HK-2 (cell line): Measurements from ENCODE around the gene CARD16.
"Not testable (repeated sequence)": the region's sequence is repeated elsewhere in the genome, so short reads cannot be mapped to it uniquely, and the experiment has no call there.

Experiments used
- DNase-seq: peaks from one replicate; pipeline ENCODE4 v3.0.0-alpha.2; 2018; ENCODE audit not compliant: unreplicated experiment

The CARD16 gene

DNA sequence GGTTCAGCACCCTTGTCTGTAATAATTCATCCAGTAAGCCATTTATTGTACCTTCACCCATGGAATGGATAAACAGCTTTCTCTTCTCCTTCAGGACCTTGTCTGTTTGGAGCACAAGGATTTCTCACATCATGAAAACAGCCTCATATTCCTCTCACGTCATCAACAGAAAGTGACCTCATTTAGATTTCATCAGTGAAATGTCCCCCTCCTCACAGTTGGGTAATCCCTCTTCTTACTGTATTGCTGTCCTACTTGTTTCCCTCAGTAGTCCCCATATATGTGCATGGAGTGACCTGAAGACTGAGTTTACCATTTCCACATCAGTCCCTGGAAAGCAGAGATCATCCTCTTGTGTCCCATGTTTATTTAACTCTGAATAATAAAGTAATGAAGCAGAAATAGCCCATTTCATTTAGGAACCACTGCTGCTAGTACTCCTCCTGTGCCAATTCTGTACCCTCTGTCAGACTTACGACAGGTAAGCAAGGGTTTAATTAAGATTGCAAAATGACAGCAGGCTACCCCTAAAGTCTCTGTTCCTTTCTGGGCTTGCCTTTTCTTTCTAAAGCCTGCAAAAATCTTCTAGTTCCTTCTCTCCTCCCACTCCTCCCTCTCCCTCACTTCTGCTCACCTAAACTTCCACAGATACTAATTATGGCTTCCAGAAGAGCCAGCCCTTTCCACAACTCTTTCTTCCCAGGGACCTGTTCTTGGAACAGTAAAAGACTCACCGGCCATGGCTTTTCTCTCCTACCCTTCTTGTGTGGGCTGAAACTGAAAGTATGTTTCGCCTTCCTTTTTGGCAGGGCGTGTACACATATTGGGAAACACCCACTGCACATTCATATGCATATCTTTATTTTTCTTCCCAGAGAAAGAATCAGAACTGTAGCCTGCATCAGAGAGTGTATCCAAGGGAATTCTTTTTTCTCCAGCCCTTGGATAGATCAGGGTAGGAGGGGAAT, at the start of gene CARD16:
Gene CARD16 (minus strand): TSS at position 779 of the 968 bp plus-strand sequence. CDS start 38 bp downstream, at position 741.
- DNase-seq, result not testable (repeated sequence)

DNA sequence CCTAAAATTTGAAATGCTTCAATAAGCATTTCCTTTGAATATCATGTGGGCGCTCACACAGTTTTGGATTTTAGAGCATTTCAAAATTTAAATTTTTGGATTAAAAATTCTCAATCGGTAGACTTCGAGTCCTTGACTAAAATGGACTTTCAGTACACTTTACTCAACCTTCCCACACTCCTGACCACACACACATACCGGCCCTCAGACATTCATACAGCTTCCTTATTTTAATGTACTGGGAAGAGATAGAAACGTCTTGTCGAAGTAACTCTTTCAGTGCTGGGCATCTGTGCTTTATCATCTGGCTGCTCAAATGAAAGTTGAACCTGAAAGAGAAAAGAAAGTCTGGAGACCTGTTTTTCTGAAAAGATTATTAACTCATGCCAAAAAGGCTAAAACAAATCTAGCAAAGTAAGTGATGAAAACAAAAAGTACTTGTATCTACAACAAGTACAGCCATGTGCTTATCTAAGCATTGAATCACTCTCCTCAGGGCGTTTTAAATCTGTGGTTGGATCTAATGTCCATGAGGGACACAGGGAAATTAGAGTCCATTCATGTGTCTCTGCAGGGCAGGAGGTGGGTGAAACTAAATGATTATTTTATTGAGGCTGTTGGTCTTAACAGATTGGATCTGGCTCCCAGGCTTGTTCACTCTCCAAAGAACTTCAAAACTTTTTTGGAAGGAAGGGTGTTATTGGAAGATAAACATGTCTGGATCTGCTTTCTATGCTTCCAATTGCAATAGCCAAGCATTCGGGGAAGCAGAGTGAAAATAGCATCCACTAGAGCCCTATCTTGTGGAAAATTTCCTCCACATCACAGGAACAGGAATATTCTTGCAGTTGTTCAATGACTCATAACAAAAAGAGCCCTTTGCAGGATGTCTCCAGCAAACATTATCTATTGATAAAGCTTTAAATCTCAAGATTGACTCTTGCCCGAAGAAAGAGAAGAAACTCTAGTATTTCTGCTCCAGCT, 47.4 kb upstream of the CARD16 start:
- DNase-seq, result no peak

DNA sequence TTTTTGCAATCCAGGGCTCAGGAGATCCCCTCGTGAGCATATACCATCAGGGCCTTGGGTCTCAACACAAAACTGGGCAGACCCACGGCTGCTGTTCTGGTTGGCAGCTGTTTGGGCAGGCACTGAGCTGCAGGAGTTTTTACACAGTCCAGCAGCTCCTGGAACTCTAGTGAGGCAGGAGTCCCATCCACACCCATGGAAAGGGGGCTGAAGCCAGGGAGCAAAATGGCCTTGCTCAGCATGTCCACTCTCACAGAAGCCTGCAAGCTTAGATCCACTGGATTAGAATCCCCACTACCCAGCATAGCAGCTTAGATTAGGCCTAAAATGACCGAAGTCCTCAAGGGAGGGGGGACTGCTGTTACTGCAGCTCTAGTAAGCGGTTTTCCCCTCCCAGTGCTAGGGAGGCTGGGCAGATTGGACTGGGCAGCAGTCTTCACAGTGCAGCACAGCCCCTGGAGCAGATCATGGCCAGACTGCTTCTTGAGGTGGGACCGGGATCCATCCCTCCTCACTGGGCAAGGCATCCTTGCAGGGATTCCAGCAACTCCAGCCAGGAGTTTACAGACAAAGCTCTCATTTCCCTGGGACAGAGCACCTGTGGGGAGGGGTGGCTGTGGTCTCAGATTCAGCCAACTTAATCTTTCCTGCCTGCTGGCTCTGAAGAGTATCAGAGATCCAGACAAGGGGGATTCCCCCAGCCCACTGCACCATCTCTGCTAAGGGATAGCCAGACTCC, 36.4 kb upstream of the CARD16 start:
- no peak for DNase-seq

DNA sequence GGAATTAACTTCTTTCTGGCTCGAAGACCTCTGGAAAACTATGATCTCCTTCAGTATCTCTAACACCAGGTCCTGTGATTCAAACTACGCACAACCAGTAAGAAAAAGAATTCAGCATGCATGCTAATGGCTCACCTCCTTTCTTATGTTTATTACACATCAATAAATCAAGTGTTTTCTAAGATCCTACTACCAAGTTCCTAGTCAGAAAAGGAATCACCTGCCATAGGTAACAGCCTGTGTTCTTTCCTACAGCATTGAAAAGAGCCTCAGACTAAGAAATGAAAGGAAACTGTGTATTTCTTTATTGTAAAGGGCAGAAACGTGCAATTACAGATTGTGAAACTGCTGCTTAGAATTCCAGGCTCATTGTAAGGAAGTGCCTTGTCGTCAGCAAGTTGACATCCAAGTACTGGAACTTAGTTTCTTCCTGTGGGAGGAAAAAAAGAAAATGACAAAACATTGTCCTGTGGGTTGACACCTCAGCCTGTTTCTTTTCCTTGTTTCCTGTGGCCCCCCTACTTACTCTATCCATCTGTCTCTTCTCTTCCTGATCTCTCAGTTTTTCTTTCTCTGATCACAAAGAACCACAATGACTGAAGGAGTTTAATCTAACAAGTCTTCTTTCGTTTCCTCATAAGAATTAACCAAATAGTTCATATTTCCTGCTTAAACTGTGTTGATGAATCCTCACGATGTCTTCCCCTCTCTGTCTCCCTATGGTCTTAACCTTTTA, 35.2 kb upstream of the CARD16 start:
- not testable (repeated sequence) for DNase-seq

DNA sequence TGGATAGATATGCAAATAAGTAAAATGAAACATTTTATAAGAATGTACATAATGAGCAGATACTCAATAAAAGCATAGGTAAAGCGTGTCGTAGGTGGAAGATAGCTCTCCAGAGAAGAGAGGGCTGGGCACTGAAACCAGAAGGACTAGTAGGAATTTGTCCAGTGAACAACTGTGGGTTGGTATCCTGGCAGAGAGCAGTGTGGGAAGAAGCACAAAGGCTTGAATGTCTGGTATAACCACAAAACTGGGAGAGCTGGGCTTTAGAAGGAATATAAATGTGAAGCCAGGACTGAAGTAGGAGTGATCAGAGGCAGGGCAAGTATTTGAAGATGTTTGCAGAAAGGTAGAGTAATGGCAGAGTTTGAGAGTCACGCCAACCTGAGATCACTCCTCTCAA, 33.1 kb upstream of the CARD16 start:
- no peak for DNase-seq

DNA sequence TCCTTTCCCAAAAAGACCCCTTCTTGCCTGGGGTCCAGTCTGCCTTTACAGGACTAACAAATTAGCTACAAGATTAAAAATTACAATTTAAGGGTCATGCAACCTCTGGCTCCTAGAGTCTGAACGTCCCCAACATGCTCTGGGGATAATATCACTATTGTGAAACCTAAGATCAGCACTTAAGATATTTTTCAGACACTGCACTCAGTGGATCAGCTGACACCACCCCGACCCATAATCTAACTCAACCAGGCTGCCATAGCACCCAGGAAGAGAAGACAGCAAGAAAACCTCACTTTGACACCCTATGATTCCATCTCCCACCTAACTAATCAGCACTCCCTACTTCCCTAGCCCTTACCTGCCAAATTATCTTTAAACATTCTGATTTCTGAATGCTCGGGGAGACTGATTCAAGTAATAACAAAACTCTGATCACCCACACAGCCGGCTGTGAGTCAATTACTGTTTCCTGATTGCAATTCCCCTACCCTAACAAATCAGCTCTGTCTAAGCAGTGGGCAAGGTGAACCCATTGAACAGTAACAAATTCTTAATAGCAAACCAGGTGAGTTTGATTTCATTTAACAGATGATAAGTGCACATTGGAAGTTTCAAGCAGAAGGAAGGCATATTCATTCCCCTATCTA, 32.1 kb upstream of the CARD16 start:
- not testable (repeated sequence) for DNase-seq

DNA sequence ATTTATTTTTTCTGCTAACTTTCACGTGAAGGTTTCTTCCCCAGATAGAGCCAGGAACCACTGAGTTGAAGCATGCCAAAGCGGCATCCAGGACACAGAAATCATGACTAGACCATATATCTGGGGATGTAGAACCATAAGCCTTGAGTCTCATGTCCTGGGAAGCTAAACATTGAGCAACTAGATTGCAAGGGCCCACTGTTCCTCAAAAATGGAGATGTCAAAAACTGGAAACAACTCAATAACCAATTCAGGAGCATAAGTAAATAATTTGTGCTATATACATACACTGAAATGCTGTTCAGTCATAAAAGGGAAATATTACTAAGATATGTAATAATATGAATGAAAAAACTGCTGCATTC, 29.0 kb upstream of the CARD16 start:
- no peak for DNase-seq

DNA sequence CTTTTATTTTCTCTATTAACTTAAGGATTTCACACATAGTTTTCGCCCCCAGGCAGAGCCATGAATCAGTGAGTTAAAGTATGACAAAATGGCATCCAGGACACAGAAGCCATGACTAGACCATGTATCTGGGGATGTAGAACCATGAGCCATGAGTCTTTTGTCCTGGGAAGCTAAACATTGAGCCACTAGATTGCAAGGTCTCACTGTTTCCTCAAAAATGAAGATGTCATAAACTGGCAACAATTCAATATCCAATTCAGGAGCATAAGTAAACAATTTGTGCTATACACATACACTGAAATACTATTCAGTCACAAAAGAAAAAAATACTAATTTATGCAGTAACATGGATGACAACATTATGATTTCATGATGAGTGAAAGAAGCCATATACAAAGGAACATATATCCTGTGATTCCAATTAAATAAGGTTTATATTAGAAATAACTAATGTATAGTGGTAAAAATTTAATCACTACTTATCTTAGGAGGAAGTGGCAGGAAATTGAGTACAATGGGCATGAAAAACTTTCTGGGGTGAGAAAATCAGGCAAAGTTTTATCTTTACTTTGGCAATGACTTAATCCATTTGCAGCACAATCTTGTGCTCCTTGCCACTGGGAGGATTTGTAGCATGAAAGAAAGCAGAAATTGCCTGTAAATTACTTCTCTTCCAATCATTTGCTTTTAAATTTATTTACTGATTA, 28.5 kb upstream of the CARD16 start:
- no peak for DNase-seq

DNA sequence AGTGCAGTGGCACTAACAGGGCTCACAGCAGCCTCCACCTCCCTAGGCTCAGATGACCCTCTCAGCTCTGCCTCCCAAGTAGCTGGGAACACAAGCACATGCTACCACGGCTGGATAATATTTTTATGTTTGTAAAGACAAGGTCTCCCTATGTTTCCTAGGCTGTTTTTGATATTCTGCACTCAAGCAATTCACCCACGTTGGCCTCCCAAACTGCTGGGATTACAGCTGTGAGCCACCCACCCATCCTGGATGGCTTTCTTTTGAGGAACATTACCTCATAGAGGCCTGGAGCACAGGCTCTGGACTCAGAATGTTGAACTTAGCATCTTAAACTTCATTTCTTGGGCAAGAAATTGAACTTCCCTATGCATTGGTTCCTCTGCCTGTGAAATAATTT, 26.9 kb upstream of the CARD16 start:
- DNase-seq, result not testable (repeated sequence)

DNA sequence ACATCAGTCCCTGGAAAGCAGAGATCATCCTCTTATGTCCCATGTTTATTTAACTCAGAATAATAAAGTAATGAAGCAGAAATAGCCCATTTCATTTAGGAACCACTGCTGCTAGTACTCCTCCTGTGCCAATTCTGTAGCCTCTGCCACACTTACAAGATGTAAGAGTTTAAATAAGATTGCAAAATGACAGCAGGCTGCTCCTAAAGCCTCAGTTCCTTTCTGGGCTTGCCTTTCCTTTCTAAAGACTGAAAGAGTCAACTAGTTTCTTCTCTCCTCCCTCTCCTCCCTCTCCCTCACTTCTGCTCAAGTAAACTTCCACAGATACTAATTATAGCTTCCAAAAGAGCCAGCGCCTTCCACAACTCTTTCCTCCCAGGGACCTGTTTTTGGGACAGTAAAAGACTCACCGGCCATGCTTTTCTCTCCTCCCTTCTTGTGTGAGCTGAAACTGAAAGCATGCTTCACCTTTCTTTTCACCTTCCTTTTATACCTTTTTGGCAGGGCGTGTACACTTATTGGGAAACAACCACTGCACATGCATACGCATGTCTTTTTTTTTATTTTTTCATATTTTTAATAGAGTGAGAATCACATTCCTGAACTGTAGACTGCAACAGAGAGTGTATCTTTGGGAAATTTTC, 26.1 kb upstream of the CARD16 start:
- no peak for DNase-seq

DNA sequence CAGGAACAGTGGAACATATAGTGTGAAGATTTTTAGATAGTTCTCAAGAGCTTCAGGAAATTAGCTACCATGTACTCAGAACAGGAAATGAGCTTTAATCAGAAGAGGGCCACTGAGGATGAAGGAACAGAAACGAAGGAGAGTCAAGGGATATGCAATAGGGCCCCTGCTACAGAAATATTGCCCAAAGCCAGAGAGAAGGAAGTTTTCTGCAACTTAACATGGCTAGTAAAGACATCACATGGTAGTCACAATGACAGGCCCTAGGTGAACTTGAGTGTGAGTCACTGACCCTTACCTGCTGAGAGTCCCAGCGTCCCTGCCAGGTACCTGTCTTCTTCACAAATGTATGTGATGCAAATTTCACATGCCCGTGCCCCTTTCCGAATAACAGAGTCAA, 25.2 kb upstream of the CARD16 start:
- DNase-seq, result no peak

DNA sequence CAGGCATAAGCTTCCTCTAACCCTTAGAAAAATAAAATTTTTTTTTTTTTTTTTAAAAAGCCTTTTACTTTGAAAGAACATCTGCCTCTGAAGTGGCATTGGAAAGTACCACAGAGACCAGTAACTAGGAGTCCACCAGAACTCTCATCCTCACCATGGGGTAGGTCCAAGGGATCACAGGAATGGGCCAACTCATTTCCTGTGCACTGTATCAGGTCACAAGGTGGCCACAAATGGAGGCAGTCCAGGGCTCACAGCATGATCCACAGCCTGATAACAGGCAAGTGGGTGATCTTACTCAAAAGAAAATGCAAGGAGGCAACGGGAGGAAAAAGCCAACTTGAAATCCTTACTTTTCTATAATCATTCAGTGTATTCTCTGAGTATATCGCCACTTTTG, 24.6 kb upstream of the CARD16 start:
- DNase-seq, result not testable (repeated sequence)

DNA sequence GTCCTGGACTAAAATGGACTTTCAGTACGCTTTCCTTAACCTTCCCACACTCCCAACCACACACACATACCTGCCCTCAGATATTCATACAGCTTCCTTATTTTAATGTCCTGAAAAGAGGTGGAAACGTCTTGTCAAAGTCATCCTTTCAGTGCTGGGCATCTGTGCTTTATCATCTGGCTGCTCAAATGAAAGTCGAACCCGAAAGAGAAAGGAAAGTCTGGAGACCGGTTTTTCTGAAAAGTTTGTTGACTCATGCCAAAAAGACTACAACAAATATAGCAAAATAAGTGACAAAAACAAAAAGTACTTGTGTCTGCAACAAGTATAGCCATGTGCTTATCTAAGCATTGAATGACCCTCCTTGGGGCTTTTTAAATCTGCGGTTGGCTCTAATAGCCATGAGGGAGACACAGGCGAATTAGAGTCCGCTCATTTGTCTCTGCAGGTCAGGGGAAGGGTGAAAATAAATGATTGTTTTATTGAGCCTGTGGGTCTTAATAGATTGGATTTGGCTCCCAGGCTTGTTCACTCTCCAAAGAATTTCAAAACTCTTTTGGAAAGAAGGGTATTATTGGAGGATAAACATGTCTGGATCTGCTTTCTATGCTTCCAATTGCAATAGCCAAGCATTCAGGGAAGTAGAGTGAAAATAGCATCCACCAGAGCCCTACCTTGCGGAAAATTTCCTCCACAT, 18.3 kb upstream of the CARD16 start:
- not testable (repeated sequence) for DNase-seq

DNA sequence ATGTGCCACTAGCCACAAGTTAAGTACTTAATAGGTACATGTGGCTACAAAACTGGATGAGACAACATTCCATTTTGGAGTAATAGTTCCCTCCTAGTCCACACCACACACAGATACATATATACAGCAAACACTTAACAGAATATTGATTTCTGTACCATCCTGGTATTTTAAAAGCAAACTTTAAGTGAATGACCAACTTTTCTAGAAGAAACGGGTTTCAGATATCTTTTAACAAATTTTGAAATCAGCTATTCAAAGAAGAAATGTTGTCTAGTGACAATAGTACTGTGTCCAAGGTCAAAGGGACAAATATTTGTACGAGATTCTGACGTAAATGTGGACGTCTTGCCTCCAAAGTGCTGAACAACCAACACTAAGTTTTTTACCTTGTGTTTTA, 12.3 kb upstream of the CARD16 start:
- DNase-seq, result no peak

DNA sequence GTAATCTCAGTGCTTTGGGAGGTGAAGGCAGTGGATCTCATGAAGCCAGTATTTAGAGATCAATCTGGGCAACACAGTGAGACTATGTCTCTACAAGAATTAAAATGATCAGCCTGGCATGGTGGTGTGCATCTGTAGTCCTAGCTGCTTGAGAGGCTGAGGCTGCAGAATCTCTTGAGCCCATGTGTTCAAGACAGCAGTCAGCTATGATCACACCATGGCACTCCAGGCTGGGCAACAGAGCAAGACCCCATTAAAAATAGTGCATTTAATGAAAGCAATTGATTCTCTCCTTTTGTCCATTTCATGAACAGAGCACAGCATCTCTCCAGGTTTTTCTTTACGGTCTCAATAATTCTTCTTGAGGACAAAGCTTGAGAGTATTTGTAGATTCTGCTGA, 11.3 kb upstream of the CARD16 start:
- DNase-seq, result no peak

DNA sequence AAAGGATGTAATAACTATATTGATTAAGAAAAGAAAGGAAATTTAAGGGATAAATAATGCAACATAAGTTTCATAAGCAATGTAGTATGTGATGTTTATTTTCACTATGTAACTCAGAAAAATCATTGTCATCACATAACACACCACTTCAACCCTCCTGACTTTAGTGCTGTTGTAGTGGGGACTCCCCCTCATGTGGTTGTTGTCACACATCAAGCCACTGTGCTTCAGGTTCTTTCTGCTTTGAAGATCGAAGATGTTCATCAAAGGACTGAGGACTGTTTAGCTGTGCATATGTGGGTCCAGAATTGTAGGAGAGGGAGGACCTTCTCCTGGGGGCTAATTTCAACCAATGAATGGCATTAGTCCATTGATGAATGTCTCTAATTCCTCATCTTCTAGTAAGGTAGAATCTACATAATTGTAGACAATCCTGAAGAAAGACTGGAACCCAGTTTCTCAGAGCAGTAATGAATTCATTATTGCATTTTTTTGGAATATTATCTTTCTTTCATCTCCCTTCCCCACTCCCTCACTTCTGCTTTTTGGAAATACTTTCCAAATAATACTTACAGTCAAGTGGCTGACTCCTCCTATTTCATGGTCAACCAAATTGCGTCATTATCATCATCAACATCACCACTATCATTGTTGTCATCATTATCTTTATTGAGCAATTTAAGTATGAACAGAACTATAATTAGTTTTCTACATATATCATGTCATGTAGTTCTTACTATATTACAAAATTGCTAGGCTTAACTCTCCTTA, 9.8 kb upstream of the CARD16 start:
- DNase-seq, result no peak

DNA sequence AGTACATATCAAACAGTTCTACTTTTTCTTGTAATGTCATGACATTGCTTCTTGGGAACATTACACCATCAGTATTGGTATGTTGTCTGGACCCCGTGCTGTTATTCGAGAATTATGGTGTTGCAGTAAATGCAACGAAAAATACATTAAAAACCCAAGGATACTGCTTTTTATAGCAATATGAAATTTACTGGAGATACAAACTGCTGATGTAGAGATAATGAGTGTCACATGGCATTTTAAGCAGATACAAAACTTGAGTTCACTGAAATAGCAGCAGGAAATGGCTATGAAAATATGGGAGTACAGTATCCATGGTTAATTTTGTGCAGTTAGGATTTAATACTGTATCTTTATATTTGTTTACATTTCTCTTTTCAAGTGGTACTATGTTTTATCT, 7.4 kb upstream of the CARD16 start:
- no peak for DNase-seq

DNA sequence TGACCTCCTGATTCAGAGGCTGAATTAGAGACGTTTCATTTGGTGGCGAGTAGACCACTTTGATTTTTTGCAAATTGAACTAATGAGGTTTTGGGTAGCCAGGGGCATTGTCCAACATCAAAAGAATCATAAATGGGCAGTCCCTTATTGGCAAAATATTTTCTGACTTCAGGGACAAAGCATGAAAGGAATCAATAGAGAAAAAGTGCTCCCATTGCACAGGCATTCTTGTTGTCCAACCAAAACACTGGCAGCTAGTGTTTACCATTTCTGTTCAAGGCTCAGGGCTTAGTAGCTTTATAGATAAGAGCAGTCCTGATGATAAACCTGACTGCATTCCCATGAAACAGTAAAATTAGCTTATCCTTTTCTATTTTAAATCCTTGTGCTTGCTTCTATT, 6.4 kb upstream of the CARD16 start:
- no peak for DNase-seq
